Endodermal cell (in vitro differentiated cells): ENCODE results near the gene TPGS1. TPM values are rescaled to one million over a fixed set of nuclear protein-coding genes. Genes with fewer than 3 reads are reported as not detected.

Experiments
- DNase-seq: peaks from one replicate; pipeline ENCODE4 v3.0.0-alpha.2; 2017
- H3K27ac ChIP-seq: 2 replicates; pipeline ENCODE4 v1.5.1; 2013; ENCODE audit warnings: mild to moderate bottlenecking, low read depth, low read length, moderate library complexity
- H3K27me3 ChIP-seq: 2 replicates; pipeline ENCODE4 v1.6.1; 2013; ENCODE audit warnings: mild to moderate bottlenecking, low read length, moderate library complexity; ENCODE audit not compliant: insufficient read depth, control insufficient read depth, poor library complexity, severe bottlenecking
- H3K36me3 ChIP-seq: 2 replicates; pipeline ENCODE4 v1.7.0; 2013; ENCODE audit warnings: mild to moderate bottlenecking, low read length, moderate library complexity; ENCODE audit not compliant: control insufficient read depth, insufficient read depth
- H3K4me1 ChIP-seq: one replicate; pipeline ENCODE4 v1.7.0; 2013; ENCODE audit warnings: low read length; ENCODE audit not compliant: control insufficient read depth, insufficient read depth
- H3K4me3 ChIP-seq: 2 replicates; pipeline ENCODE4 v1.5.1; 2013; ENCODE audit warnings: mild to moderate bottlenecking, low read length, moderate library complexity
- H3K9ac ChIP-seq: 2 replicates; pipeline ENCODE4 v1.6.1; 2013; ENCODE audit warnings: mild to moderate bottlenecking, low read length, moderate library complexity; ENCODE audit not compliant: poor library complexity, severe bottlenecking; ENCODE audit errors: extremely low read depth
- H3K9me3 ChIP-seq: 2 replicates; pipeline ENCODE4 v1.6.1; 2013; ENCODE audit warnings: mild to moderate bottlenecking, low read length, moderate library complexity; ENCODE audit not compliant: control insufficient read depth
- H3K27ac Mint-ChIP-seq: 2 replicates; pipeline ENCODE4 v1.8.0; 2020; ENCODE audit warnings: mixed read lengths
- H3K27me3 Mint-ChIP-seq: 2 replicates; pipeline ENCODE4 v1.8.0; 2021; ENCODE audit warnings: mild to moderate bottlenecking, mixed read lengths; ENCODE audit not compliant: insufficient read depth
- H3K36me3 Mint-ChIP-seq: 2 replicates; pipeline ENCODE4 v1.8.0; 2020; ENCODE audit warnings: low read depth, mixed read lengths
- H3K4me1 Mint-ChIP-seq: 2 replicates; pipeline ENCODE4 v1.8.0; 2020; ENCODE audit warnings: mixed read lengths
- H3K4me3 Mint-ChIP-seq: 2 replicates; pipeline ENCODE4 v1.8.0; 2020; ENCODE audit warnings: mild to moderate bottlenecking, moderate library complexity, mixed read lengths
- H3K9me3 Mint-ChIP-seq: 2 replicates; pipeline ENCODE4 v1.8.0; 2020; ENCODE audit warnings: mild to moderate bottlenecking, mixed read lengths
- WGBS, 2 experiments: methylation state at CpG; one replicate each; pipeline versions ENCODE4 v1.1.5 to v1.1.7; 2013; ENCODE audit warnings: missing lambda C conversion rate in 2 of 2, mixed read lengths in 1 of 2; ENCODE audit not compliant: insufficient coverage in 1 of 2, insufficient read length in 1 of 2; 5-methylcytosine and 5-hydroxymethylcytosine counted together
- total RNA-seq, 2 donors: library from RNA; stranded (reverse); fragmentation: NEBNext Ultra II Directional in 1 of 2; extraction: Animal tissue kit (Norgen Biotek cat#: 25700) in 1 of 2; gene quantifications; 2 replicates in 1 of 2; 3 replicates in 1 of 2; pipeline ENCODE4 v1.2.1, GENCODE V29; 2021
- TF ChIP-seq, protein P1 (sequence below): fragments of 200-600 bp; sonication (generic); conservative IDR thresholded peaks from 2 replicates; pipeline ENCODE4 v1.5.0; 2021; ENCODE audit warnings: antibody characterized with exemption, mild to moderate bottlenecking

TPGS1 gene
- total RNA-seq, 2 donors from 2014 or later: 11.7 to 13.0 TPM

GRCh38 chr19:506404-507285, 652 bp upstream of the TPGS1 start:
- Mint-ChIP-seq H3K36me3 (peaks cover 14% of the 10 kb centered on the region), H3K27me3 (peaks cover 7% of the 10 kb centered on the region), H3K4me3 (peak overlapping the region; percentile 78), H3K27ac (peak overlapping the region; percentile 100), H3K4me1 (peaks cover 23% of the 10 kb centered on the region), H3K9me3 (no peaks in the 10 kb centered on the region)
- WGBS, 2 experiments: 12 to 13% methylated on average over 32 to 48 of the region's 48 CpGs
- Histone ChIP-seq H3K27ac (peak overlapping the region; percentile 98), H3K9me3 (no peaks in the 10 kb centered on the region), H3K4me3 (peak overlapping the region; percentile 89), H3K4me1 (peaks cover 6% of the 10 kb centered on the region), H3K27me3 (no peaks in the 10 kb centered on the region), H3K9ac (peak overlapping the region; percentile 92), H3K36me3 (peaks cover 5% of the 10 kb centered on the region)
- TF ChIP-seq, protein P1, sequence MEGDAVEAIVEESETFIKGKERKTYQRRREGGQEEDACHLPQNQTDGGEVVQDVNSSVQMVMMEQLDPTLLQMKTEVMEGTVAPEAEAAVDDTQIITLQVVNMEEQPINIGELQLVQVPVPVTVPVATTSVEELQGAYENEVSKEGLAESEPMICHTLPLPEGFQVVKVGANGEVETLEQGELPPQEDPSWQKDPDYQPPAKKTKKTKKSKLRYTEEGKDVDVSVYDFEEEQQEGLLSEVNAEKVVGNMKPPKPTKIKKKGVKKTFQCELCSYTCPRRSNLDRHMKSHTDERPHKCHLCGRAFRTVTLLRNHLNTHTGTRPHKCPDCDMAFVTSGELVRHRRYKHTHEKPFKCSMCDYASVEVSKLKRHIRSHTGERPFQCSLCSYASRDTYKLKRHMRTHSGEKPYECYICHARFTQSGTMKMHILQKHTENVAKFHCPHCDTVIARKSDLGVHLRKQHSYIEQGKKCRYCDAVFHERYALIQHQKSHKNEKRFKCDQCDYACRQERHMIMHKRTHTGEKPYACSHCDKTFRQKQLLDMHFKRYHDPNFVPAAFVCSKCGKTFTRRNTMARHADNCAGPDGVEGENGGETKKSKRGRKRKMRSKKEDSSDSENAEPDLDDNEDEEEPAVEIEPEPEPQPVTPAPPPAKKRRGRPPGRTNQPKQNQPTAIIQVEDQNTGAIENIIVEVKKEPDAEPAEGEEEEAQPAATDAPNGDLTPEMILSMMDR: peak; percentile 100
- peak; percentile 98 for DNase-seq

DNA sequence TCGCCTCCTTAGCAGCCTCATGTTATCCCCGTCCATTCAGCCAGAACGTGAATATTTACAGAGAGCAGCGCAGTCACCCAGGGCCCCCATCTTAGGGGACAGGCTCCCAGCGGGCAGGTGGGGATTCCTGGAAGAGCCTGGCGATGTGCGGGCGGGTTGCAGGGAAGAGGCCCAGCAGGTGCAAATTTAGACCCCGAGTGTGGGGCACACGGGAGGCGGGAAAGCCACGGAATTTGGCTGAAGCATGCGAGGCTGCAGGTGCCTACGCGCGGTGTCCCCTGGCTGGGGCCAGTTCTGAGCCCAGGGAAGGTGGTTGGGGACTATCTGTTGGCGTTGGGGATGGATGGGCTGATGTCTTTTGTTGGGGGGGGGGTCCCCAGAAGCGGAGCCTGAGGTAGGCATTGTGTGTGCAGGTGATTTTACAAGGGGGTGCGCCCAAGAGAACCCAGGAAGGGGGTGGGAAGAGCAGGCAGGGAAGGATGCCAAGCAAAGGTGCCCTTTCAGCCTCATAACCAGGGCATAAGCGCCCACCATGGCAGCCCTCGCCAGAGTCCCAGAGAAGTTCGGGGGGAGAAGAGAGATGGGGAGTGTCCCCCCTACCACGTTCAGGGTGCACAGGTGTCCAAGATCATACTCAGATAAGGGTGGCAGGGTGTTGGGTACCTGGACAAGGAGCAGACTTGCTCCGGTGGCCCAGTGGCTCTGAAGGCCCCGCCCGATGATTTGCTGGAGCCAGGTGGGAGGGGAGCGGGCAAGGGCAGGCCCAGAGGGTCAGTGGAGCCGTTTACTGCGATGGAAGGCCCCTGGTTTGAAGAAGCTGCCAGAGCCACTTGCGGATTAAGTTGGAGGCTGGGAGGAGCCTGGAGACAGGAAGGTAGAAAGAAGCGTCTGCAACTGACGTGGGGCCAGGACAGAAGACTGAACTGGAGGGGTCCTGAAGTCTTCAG, 1.2 kb downstream of the TPGS1 start:
- H3K27me3 ChIP-seq: no peaks in the 10 kb centered on the region
- no peaks in the 10 kb centered on the region for H3K9me3 ChIP-seq
- H3K4me1 ChIP-seq: peaks cover 6% of the 10 kb centered on the region
- Mint-ChIP-seq H3K27ac (peak overlapping the region; percentile 81), H3K9me3 (no peaks in the 10 kb centered on the region), H3K4me3 (peak overlapping the region; percentile 78), H3K4me1 (peaks cover 19% of the 10 kb centered on the region), H3K27me3 (peaks cover 9% of the 10 kb centered on the region), H3K36me3 (peaks cover 14% of the 10 kb centered on the region)
- H3K9ac ChIP-seq: peak overlapping the region; percentile 92
- H3K27ac ChIP-seq: no peak overlapping the region
- peaks cover 5% of the 10 kb centered on the region for H3K36me3 ChIP-seq
- 67 to 76% methylated on average over 18 to 31 of the region's 32 CpGs for WGBS, 2 experiments
- peak; percentile 36 for DNase-seq
- TF ChIP-seq, protein P1: no peak
- peak overlapping the region; percentile 89 for H3K4me3 ChIP-seq

- WGBS, 2 experiments: 14 to 20% methylated on average over 7 to 21 of the region's 21 CpGs
- H3K4me1 ChIP-seq: peaks cover 6% of the 10 kb centered on the region
- H3K9me3 ChIP-seq: no peaks in the 10 kb centered on the region
- Mint-ChIP-seq H3K4me1 (peaks cover 15% of the 10 kb centered on the region), H3K9me3 (no peaks in the 10 kb centered on the region), H3K4me3 (peak overlapping the region; percentile 42), H3K27ac (peak overlapping the region; percentile 91), H3K27me3 (peaks cover 14% of the 10 kb centered on the region), H3K36me3 (peaks cover 19% of the 10 kb centered on the region)
- no peak overlapping the region for H3K4me3 ChIP-seq
- peak overlapping the region; percentile 90 for H3K27ac ChIP-seq
- TF ChIP-seq, protein P1: peak; percentile 100
- peak; percentile 99 for DNase-seq
- peaks cover 5% of the 10 kb centered on the region for H3K36me3 ChIP-seq
- H3K27me3 ChIP-seq: no peaks in the 10 kb centered on the region
- peak overlapping the region; percentile 53 for H3K9ac ChIP-seq
These were observed 3.4 kb downstream of the TPGS1 start for GRCh38 chr19:510606-511100.
